GM12878 (cell line): ENCODE results near the gene PYGO2. TPM values are rescaled to one million over a fixed set of nuclear protein-coding genes. Genes with fewer than 3 reads are reported as not detected.

Experiments used
- BCL3 ChIP-seq: IDR thresholded peaks from 2 replicates; pipeline ENCODE4 v1.6.1; 2011; ENCODE audit warnings: borderline replicate concordance, low read depth, mild to moderate bottlenecking, moderate library complexity, low read length; ENCODE audit not compliant: insufficient read depth, poor library complexity, severe bottlenecking
- CBX5 ChIP-seq: sonication (generic); IDR thresholded peaks from 2 replicates; pipeline ENCODE4 v1.6.1; 2016; ENCODE audit warnings: low read depth, moderate library complexity, mild to moderate bottlenecking, inconsistent platforms
- CHD4 ChIP-seq: fragments of 200-600 bp; sonication (generic); IDR thresholded peaks from 2 replicates; pipeline ENCODE4 v1.6.1; 2016; ENCODE audit warnings: mild to moderate bottlenecking
- CREB1 ChIP-seq: IDR thresholded peaks from 2 replicates; pipeline ENCODE4 v1.6.1; 2012; ENCODE audit warnings: low read depth, mild to moderate bottlenecking, inconsistent platforms
- E2F4 ChIP-seq: IDR thresholded peaks from 2 replicates; pipeline ENCODE4 v1.6.1; 2012; ENCODE audit warnings: low read depth, low read length, improper control_type of control experiment
- EZH2 ChIP-seq: IDR thresholded peaks from 2 replicates; pipeline ENCODE4 v1.6.1; 2012; ENCODE audit warnings: low read depth, mild to moderate bottlenecking, control low read depth, inconsistent platforms, low read length, borderline replicate concordance; ENCODE audit not compliant: control insufficient read depth
- JUND ChIP-seq: IDR thresholded peaks from 2 replicates; pipeline ENCODE4 v1.6.1; 2012; ENCODE audit warnings: low read depth, mild to moderate bottlenecking, low read length, improper control_type of control experiment, moderate library complexity
- MEF2A ChIP-seq: IDR thresholded peaks from 2 replicates; pipeline ENCODE4 v1.6.1; 2011; ENCODE audit warnings: low read depth, mild to moderate bottlenecking, low read length, moderate library complexity; ENCODE audit not compliant: insufficient read depth
- PML ChIP-seq: IDR thresholded peaks from 2 replicates; pipeline ENCODE4 v1.6.1; 2012; ENCODE audit warnings: low read length, inconsistent platforms
- SIN3A ChIP-seq: IDR thresholded peaks from 2 replicates; pipeline ENCODE4 v1.6.1; 2012; ENCODE audit warnings: low read depth, low read length, improper control_type of control experiment
- SIX5 ChIP-seq: IDR thresholded peaks from 2 replicates; pipeline ENCODE4 v1.6.1; 2011; ENCODE audit warnings: mild to moderate bottlenecking, low read depth, low read length, moderate library complexity; ENCODE audit not compliant: severe bottlenecking
- SMAD5 ChIP-seq: IDR thresholded peaks from 2 replicates; pipeline ENCODE4 v1.6.1; 2016; ENCODE audit warnings: antibody characterized with exemption, low read depth
- SPI1 ChIP-seq: IDR thresholded peaks from 2 replicates; pipeline ENCODE4 v1.6.1; 2011; ENCODE audit warnings: low read depth, mild to moderate bottlenecking, low read length, moderate library complexity, borderline replicate concordance; ENCODE audit not compliant: insufficient read depth
- SREBF1 ChIP-seq: IDR thresholded peaks from 2 replicates; pipeline ENCODE4 v1.6.1; 2012; ENCODE audit warnings: mild to moderate bottlenecking, low read length
- TCF7 ChIP-seq: IDR thresholded peaks from 2 replicates; pipeline ENCODE4 v1.6.1; 2014; ENCODE audit warnings: antibody characterized with exemption, borderline replicate concordance
- ZBED1 ChIP-seq: IDR thresholded peaks from 2 replicates; pipeline ENCODE4 v1.6.1; 2016; ENCODE audit warnings: borderline replicate concordance
- ZBTB11 ChIP-seq: fragments of 450-650 bp; formaldehyde crosslinking; IDR thresholded peaks from 2 replicates; pipeline ENCODE4 v1.5.0; 2022; ENCODE audit warnings: mild to moderate bottlenecking, missing genetic modification characterization
- ZZZ3 ChIP-seq: IDR thresholded peaks from 2 replicates; pipeline ENCODE4 v1.6.1; 2011; ENCODE audit warnings: low read depth; ENCODE audit not compliant: control insufficient read depth, insufficient read length
- polyA plus RNA-seq, 11 experiments: library from polyadenylated mRNA; depleted of rRNA in 4 of 11; unstranded in 6 of 11; stranded (reverse) in 5 of 11; fragments of >200 nt; fragmentation: Nextera tagmentation in 4 of 11; fragmentation: Illumina TruSeq in 1 of 11; extraction: Ambion mirVana in 4 of 11; extraction: Trizol in 1 of 11; gene quantifications; 1 replicate in 1 of 11; 2 replicates in 10 of 11; pipeline versions ENCODE4 v1.2.1 to v1.2.3, GENCODE V29; 2011 to 2016; ENCODE audit warnings: inconsistent platforms in 2 of 11, missing spikeins in 2 of 11, low read depth in 1 of 11
- total RNA-seq, 4 experiments: library from RNA; depleted of rRNA in 3 of 4; stranded (reverse); fragments of >200 nt in 3 of 4; fragmentation: Illumina TruSeq in 1 of 4; extraction: Trizol in 1 of 4; gene quantifications; 2 replicates each; pipeline versions ENCODE4 v1.2.1 to v1.2.3, GENCODE V29; 2013 to 2021
- TF ChIP-seq, protein P1 (sequence below): fragments of 450-650 bp; IDR thresholded peaks from 2 replicates; pipeline ENCODE4 v1.6.1; 2017; ENCODE audit warnings: low read depth, mild to moderate bottlenecking, moderate library complexity
- TF ChIP-seq, protein P2 (sequence below): fragments of 150-350 bp; IDR thresholded peaks from 2 replicates; pipeline ENCODE4 v1.6.1; 2014; ENCODE audit warnings: mild to moderate bottlenecking, low read depth, low read length

Gene PYGO2
- total and polyA plus RNA-seq, 10 of the 15 experiments (the other 5 are each of a cell fraction or from before 2014, with no cell fraction given) = 8.1 to 33.8 (median 23.5) TPM

DNA sequence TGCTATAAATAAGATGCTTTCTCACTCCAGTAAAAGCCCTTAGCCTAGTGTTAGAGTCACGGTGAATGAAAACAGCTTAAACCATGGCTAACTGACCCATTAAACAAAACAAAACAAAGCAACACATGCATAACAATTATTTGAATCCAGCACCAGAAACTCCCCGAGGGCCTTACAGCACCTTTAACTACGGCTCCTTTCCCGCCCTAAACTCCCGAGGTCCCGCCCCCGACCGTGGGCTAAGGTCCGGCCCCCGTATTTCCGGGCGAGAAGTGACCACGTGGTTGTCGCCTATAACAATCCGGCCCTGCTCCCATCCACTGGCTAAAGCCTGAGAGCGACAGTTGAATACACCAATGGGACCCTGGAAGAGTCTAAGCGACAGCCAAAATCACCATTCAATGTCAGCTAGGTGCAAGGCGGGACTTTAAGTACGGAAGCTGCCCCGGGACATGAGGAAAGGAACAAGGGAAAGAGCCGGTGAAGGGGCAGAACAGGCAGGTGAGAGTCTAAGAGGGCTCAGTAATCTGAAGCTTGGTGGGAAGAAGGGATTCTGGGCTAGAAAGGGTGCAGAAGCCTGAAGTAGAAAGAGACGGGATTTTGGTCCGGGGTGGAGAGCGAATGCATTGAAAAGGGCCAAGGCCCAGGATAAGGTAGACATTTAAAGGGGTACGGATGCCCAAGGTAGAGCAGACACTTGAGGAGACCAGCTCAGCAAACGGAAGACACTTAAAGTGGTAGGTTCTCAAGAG, 21.5 kb upstream of the PYGO2 start, which contains the start of gene FLAD1 (continued):
- no peak for TF ChIP-seq ZBTB11 (CRISPR knock-in tag)
- peak; percentile 68 for TF ChIP-seq CREB1
- TF ChIP-seq, protein P1, sequence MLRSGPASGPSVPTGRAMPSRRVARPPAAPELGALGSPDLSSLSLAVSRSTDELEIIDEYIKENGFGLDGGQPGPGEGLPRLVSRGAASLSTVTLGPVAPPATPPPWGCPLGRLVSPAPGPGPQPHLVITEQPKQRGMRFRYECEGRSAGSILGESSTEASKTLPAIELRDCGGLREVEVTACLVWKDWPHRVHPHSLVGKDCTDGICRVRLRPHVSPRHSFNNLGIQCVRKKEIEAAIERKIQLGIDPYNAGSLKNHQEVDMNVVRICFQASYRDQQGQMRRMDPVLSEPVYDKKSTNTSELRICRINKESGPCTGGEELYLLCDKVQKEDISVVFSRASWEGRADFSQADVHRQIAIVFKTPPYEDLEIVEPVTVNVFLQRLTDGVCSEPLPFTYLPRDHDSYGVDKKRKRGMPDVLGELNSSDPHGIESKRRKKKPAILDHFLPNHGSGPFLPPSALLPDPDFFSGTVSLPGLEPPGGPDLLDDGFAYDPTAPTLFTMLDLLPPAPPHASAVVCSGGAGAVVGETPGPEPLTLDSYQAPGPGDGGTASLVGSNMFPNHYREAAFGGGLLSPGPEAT = peak; percentile 94
- TF ChIP-seq JUND = no peak
- no peak for TF ChIP-seq ZZZ3
- TF ChIP-seq TCF7 = no peak
- no peak for TF ChIP-seq ZBED1
- no peak for TF ChIP-seq CHD4
- TF ChIP-seq EZH2 = no peak
- TF ChIP-seq CBX5 = no peak
- TF ChIP-seq PML = peak; percentile 82
- TF ChIP-seq SIX5 = peak; percentile 28
- TF ChIP-seq, protein P2, sequence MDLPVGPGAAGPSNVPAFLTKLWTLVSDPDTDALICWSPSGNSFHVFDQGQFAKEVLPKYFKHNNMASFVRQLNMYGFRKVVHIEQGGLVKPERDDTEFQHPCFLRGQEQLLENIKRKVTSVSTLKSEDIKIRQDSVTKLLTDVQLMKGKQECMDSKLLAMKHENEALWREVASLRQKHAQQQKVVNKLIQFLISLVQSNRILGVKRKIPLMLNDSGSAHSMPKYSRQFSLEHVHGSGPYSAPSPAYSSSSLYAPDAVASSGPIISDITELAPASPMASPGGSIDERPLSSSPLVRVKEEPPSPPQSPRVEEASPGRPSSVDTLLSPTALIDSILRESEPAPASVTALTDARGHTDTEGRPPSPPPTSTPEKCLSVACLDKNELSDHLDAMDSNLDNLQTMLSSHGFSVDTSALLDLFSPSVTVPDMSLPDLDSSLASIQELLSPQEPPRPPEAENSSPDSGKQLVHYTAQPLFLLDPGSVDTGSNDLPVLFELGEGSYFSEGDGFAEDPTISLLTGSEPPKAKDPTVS = 0 out of 2 replicates have a peak, but pooled peaks have one; percentile 51
- no peak for TF ChIP-seq MEF2A
- peak; percentile 68 for TF ChIP-seq SMAD5
- peak; percentile 23; the same call in 1 of the 2 replicates for TF ChIP-seq SPI1
- peak; percentile 88 for TF ChIP-seq E2F4
- TF ChIP-seq BCL3 = no peak
- no peak for TF ChIP-seq SREBF1
- peak; percentile 74; the same call in 1 of the 2 replicates for TF ChIP-seq SIN3A
